GM12878 (cell line): ENCODE results near the gene ATAD3A. TPM values are rescaled to one million over a fixed set of nuclear protein-coding genes. Genes with fewer than 3 reads are reported as not detected.

Experiments
- ATAC-seq: fragments of 200-7000 bp; cut with Tn5 transposase; 3 replicates; pipeline ENCODE4 v1.9.1; 2020; ENCODE audit warnings: mild to moderate bottlenecking, moderate library complexity
- BruUV-seq: library from RNA; stranded (reverse); fragments of 400-500 nt; replicated peaks from 2 replicates; lab custom pipeline; 2021; lab: Mats Ljungman, UMichigan
- CTCF ChIA-PET: fragments of 300-600 bp; sonication (Branson Sonifier 250); formaldehyde crosslinking; extraction: SDS; loops from one replicate; lab custom pipeline; 2021; ENCODE audit warnings: inconsistent platforms; lab: Yijun Ruan, JAX
- POLR2A ChIA-PET: fragments of 350-600 bp; formaldehyde crosslinking; extraction: SDS; loops from one replicate; lab custom pipeline; 2021; ENCODE audit warnings: inconsistent platforms; lab: Charles Lee
- RAD21 ChIA-PET: fragments of 300-600 bp; sonication (Branson Sonifier 250); formaldehyde crosslinking; loops from one replicate; lab custom pipeline; 2023; ENCODE audit warnings: antibody characterized with exemption; ENCODE audit not compliant: unreplicated experiment; lab: Charles Lee
- SMC1A ChIA-PET: fragments of 300-600 bp; sonication (Branson Sonifier 250); formaldehyde crosslinking; loops from one replicate; lab custom pipeline; 2023; ENCODE audit not compliant: unreplicated experiment, uncharacterized antibody; lab: Charles Lee
- DNase-seq: peaks from one replicate; pipeline ENCODE4 v3.0.0-alpha.2; 2011; ENCODE audit warnings: low read depth, low spot score
- FAIRE-seq: peaks from 3 replicates; lab custom pipeline; 2011; peaks lifted over from hg19 to GRCh38; lab: Jason Lieb, UNC
- H2AFZ ChIP-seq: 2 replicates; pipeline ENCODE4 v1.6.0; 2011; ENCODE audit warnings: low read depth, low read length, control low read depth; ENCODE audit not compliant: control insufficient read depth
- H3K27ac ChIP-seq: 2 replicates; pipeline ENCODE4 v1.5.1; 2011; ENCODE audit warnings: control low read depth; ENCODE audit not compliant: control insufficient read depth, insufficient read depth
- H3K27me3 ChIP-seq, 2 experiments: replicated peaks in 1 of 2; 2 replicates each; pipeline versions ENCODE4 v1.6.0 to v1.6.1; 2011; ENCODE audit warnings: low read length in 1 of 2; ENCODE audit not compliant: control insufficient read depth in 2 of 2, insufficient read depth in 2 of 2
- H3K36me3 ChIP-seq, 2 experiments: 2 replicates each; pipeline ENCODE4 v1.5.1; 2011; ENCODE audit warnings: low read length in 1 of 2; ENCODE audit not compliant: control insufficient read depth in 2 of 2, insufficient read depth in 2 of 2
- H3K4me1 ChIP-seq: 2 replicates; pipeline ENCODE4 v1.6.1; 2011; ENCODE audit warnings: mild to moderate bottlenecking, low read length, moderate library complexity, mixed read lengths; ENCODE audit not compliant: control insufficient read depth, insufficient read depth
- H3K4me2 ChIP-seq: 2 replicates; pipeline ENCODE4 v1.6.0; 2011; ENCODE audit warnings: control low read depth; ENCODE audit not compliant: control insufficient read depth, insufficient read depth
- H3K4me3 ChIP-seq: fragments of 200-600 bp; sonication (generic); 2 replicates; pipeline ENCODE4 v1.5.1; 2016
- H3K79me2 ChIP-seq: 2 replicates; pipeline ENCODE4 v1.6.0; 2011; ENCODE audit warnings: low read length; ENCODE audit not compliant: control insufficient read depth, insufficient read depth
- H3K9ac ChIP-seq: 2 replicates; pipeline ENCODE4 v1.8.0; 2011; ENCODE audit warnings: low read length, control low read depth, mixed read lengths; ENCODE audit not compliant: control insufficient read depth, insufficient read depth
- H3K9me3 ChIP-seq: replicated peaks from 3 replicates; pipeline ENCODE4 v1.5.1; 2011; ENCODE audit warnings: mild to moderate bottlenecking, low read length; ENCODE audit not compliant: control insufficient read depth, insufficient read depth
- H4K20me1 ChIP-seq: 2 replicates; pipeline ENCODE4 v1.6.0; 2011; ENCODE audit not compliant: control insufficient read depth, insufficient read depth
- JUND ChIP-seq: IDR thresholded peaks from 2 replicates; pipeline ENCODE4 v1.6.1; 2012; ENCODE audit warnings: low read depth, mild to moderate bottlenecking, low read length, improper control_type of control experiment, moderate library complexity
- MTA2 ChIP-seq: fragments of 450-650 bp; IDR thresholded peaks from 2 replicates; pipeline ENCODE4 v1.6.1; 2016; ENCODE audit warnings: low read depth, mild to moderate bottlenecking, moderate library complexity
- PAX8 ChIP-seq: fragments of 450-650 bp; IDR thresholded peaks from 2 replicates; pipeline ENCODE4 v1.6.1; 2017; ENCODE audit warnings: mild to moderate bottlenecking, moderate library complexity
- RFX5 ChIP-seq: IDR thresholded peaks from 2 replicates; pipeline ENCODE4 v1.6.1; 2011; ENCODE audit warnings: low read depth, low read length, improper control_type of control experiment
- RUNX3 ChIP-seq: IDR thresholded peaks from 2 replicates; pipeline ENCODE4 v1.6.1; 2012; ENCODE audit warnings: low read length, inconsistent platforms
- SMAD1 ChIP-seq: fragments of 450-650 bp; IDR thresholded peaks from 2 replicates; pipeline ENCODE4 v1.6.1; 2018; ENCODE audit warnings: mild to moderate bottlenecking, low read depth; ENCODE audit not compliant: partially characterized antibody
- SRF ChIP-seq, 2 experiments: IDR thresholded peaks; 2 replicates each; pipeline ENCODE4 v1.6.1; 2011; ENCODE audit warnings: low read depth in 2 of 2, low read length in 2 of 2, mild to moderate bottlenecking in 1 of 2, moderate library complexity in 1 of 2
- STAT3 ChIP-seq: IDR thresholded peaks from 2 replicates; pipeline ENCODE4 v1.6.1; 2011; ENCODE audit warnings: low read depth, low read length, improper control_type of control experiment
- TCF12 ChIP-seq: IDR thresholded peaks from 2 replicates; pipeline ENCODE4 v1.6.1; 2011; ENCODE audit warnings: low read depth, mild to moderate bottlenecking, low read length
- TCF3 ChIP-seq: IDR thresholded peaks from 2 replicates; pipeline ENCODE4 v1.6.1; 2012; ENCODE audit warnings: low read depth, mild to moderate bottlenecking, low read length, borderline replicate concordance; ENCODE audit not compliant: insufficient read depth
- WRNIP1 ChIP-seq: IDR thresholded peaks from 2 replicates; pipeline ENCODE4 v1.6.1; 2011; ENCODE audit warnings: low read depth, low read length, improper control_type of control experiment, borderline replicate concordance
- ZNF24 ChIP-seq: fragments of 450-650 bp; IDR thresholded peaks from 2 replicates; pipeline ENCODE4 v1.6.1; 2017; ENCODE audit warnings: antibody characterized with exemption, mild to moderate bottlenecking
- WGBS: methylation state at CpG from one replicate; pipeline ENCODE4 v1.1.6; 2016; ENCODE audit warnings: low lambda C conversion rate; ENCODE audit not compliant: insufficient replicate concordance, insufficient coverage; ENCODE audit errors: missing lambda C conversion rate; 5-methylcytosine and 5-hydroxymethylcytosine counted together
- in situ Hi-C: fragments of 300-500 bp; cut with MboI; formaldehyde crosslinking; loops from 9 replicates; pipeline ENCODE4 v1.14.3; 2018; ENCODE audit warnings: mixed read lengths
- intact Hi-C: fragments of 100-400 bp; cut with micrococcal nuclease; formaldehyde crosslinking; loops from one replicate; pipeline ENCODE4 v1.14.2; 2022; ENCODE audit not compliant: unreplicated experiment
- polyA plus RNA-seq, 11 experiments: library from polyadenylated mRNA; depleted of rRNA in 4 of 11; unstranded in 6 of 11; stranded (reverse) in 5 of 11; fragments of >200 nt; fragmentation: Nextera tagmentation in 4 of 11; fragmentation: Illumina TruSeq in 1 of 11; extraction: Ambion mirVana in 4 of 11; extraction: Trizol in 1 of 11; gene quantifications; 1 replicate in 1 of 11; 2 replicates in 10 of 11; pipeline versions ENCODE4 v1.2.1 to v1.2.3, GENCODE V29; 2011 to 2016; ENCODE audit warnings: inconsistent platforms in 2 of 11, missing spikeins in 2 of 11, low read depth in 1 of 11
- total RNA-seq, 4 experiments: library from RNA; depleted of rRNA in 3 of 4; stranded (reverse); fragments of >200 nt in 3 of 4; fragmentation: Illumina TruSeq in 1 of 4; extraction: Trizol in 1 of 4; gene quantifications; 2 replicates each; pipeline versions ENCODE4 v1.2.1 to v1.2.3, GENCODE V29; 2013 to 2021
- TF ChIP-seq, protein P1 (sequence below): IDR thresholded peaks from 2 replicates; pipeline ENCODE4 v1.6.1; 2011; ENCODE audit warnings: borderline replicate concordance, low read depth, mild to moderate bottlenecking, moderate library complexity, mixed read lengths, low read length; ENCODE audit not compliant: insufficient read depth; ENCODE audit errors: extremely low read length
- TF ChIP-seq, protein P2 (sequence below): fragments of 450-650 bp; IDR thresholded peaks from 2 replicates; pipeline ENCODE4 v1.6.1; 2017; ENCODE audit warnings: low read depth, mild to moderate bottlenecking, moderate library complexity

Gene ATAD3A
- total and polyA plus RNA-seq, 10 of the 15 experiments (the other 5 are each of a cell fraction or from before 2014, with no cell fraction given), result 0.05 to 93.5 (median 38.9) TPM

DNA sequence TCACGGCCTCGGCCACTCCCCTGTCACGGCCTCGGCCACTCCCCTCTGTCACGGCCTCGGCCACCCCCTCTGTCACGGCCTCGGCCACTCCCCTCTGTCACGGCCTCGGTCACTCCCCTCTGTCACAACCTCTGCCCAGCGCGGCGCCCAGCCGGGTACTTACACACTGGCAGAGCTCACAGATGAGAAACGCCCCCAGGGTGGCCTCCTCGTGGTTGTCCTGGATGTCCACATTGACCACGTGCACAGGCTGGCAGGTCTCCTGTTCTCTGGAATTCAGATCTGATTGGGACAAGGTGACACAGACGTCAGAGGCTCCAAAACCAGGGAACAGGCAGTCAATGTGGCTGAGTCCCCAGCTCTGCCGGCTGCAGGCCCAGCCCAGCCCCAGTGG lies 31.7 kb downstream of the ATAD3A start:
- Histone ChIP-seq H3K4me2 (no peak overlapping the region), H4K20me1 (no peaks in the 10 kb centered on the region), H2AFZ (no peak overlapping the region), H3K27me3 (no peaks in the 10 kb centered on the region), H3K36me3 (no peaks in the 10 kb centered on the region; a peak in 2 of 4 replicates), H3K27ac (no peak overlapping the region), H3K9me3 (no peaks in the 10 kb centered on the region), H3K9ac (no peak overlapping the region), H3K4me1 (no peaks in the 10 kb centered on the region), H3K4me3 (no peak overlapping the region), H3K79me2 (no peaks in the 10 kb centered on the region)
- TF ChIP-seq PAX8, result no peak
- TF ChIP-seq STAT3, result no peak
- no peak for TF ChIP-seq RFX5
- TF ChIP-seq SMAD1, result no peak
- no peak for TF ChIP-seq TCF12
- no peak for TF ChIP-seq SRF (IDR thresholded peaks at IDR 0.05; ENCODE audit: low read depth in 2 of 2, low read length in 2 of 2)
- no peak for TF ChIP-seq ZNF24
- TF ChIP-seq MTA2, result no peak
- TF ChIP-seq, protein P1, sequence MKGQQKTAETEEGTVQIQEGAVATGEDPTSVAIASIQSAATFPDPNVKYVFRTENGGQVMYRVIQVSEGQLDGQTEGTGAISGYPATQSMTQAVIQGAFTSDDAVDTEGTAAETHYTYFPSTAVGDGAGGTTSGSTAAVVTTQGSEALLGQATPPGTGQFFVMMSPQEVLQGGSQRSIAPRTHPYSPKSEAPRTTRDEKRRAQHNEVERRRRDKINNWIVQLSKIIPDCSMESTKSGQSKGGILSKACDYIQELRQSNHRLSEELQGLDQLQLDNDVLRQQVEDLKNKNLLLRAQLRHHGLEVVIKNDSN, result no peak
- no peak for TF ChIP-seq TCF3
- no peak for TF ChIP-seq WRNIP1
- TF ChIP-seq, protein P2, sequence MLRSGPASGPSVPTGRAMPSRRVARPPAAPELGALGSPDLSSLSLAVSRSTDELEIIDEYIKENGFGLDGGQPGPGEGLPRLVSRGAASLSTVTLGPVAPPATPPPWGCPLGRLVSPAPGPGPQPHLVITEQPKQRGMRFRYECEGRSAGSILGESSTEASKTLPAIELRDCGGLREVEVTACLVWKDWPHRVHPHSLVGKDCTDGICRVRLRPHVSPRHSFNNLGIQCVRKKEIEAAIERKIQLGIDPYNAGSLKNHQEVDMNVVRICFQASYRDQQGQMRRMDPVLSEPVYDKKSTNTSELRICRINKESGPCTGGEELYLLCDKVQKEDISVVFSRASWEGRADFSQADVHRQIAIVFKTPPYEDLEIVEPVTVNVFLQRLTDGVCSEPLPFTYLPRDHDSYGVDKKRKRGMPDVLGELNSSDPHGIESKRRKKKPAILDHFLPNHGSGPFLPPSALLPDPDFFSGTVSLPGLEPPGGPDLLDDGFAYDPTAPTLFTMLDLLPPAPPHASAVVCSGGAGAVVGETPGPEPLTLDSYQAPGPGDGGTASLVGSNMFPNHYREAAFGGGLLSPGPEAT, result no peak
- TF ChIP-seq RUNX3, result no peak
- TF ChIP-seq JUND, result no peak
- no TSS peak for BruUV-seq
- ChIA-PET RAD21 (no interaction called here), CTCF (no interaction called here), POLR2A (no interaction called here), SMC1A (no interaction called here)
- ATAC-seq, result no peak
- no peak for FAIRE-seq
- DNase-seq, result no peak
- WGBS, result 78% methylated on average over 16 of the region's 19 CpGs
- intact Hi-C loops, result no loop called here
- in situ Hi-C loops, result no loop called here
